K562 (cell line): Measurements from ENCODE around the gene GOLT1A. TPM values are rescaled to one million over a fixed set of nuclear protein-coding genes. Genes with fewer than 3 reads are reported as not detected.

Source experiments
- DMBX1 ChIP-seq: fragments of 250-450 bp; sonication (Bioruptor Pico); IDR thresholded peaks from 2 replicates; pipeline ENCODE4 v1.8.0; 2022; ENCODE audit warnings: inconsistent platforms, mild to moderate bottlenecking, moderate library complexity, borderline replicate concordance
- ID3 ChIP-seq, 2 experiments: fragments of 250-450 bp in 1 of 2; fragments of 450-650 bp in 1 of 2; sonication (Bioruptor Pico) in 1 of 2; IDR thresholded peaks; 2 replicates each; pipeline versions ENCODE4 v1.6.1 to v1.8.0; 2016 to 2021; ENCODE audit warnings: mild to moderate bottlenecking in 2 of 2, moderate library complexity in 2 of 2, missing compliant biosample characterization in 1 of 2, missing genetic modification characterization in 1 of 2
- MTA3 ChIP-seq: fragments of 450-650 bp; formaldehyde crosslinking; IDR thresholded peaks from 2 replicates; pipeline ENCODE4 v1.6.1; 2017; ENCODE audit warnings: mild to moderate bottlenecking, borderline replicate concordance
- REST ChIP-seq, 2 experiments: fragments of 450-650 bp; formaldehyde crosslinking in 1 of 2; IDR thresholded peaks; 2 replicates each; pipeline versions ENCODE4 v1.4.0 to v1.6.1; 2014 to 2020; ENCODE audit warnings: mild to moderate bottlenecking in 2 of 2, borderline replicate concordance in 1 of 2, low read depth in 1 of 2
- SMAD3 ChIP-seq: fragments of 450-650 bp; formaldehyde crosslinking; conservative IDR thresholded peaks from 2 replicates; pipeline ENCODE4 v1.4.0; 2020; ENCODE audit warnings: mild to moderate bottlenecking
- TBL1XR1 ChIP-seq, 2 experiments: IDR thresholded peaks; 2 replicates each; pipeline ENCODE4 v1.6.1; 2012; ENCODE audit warnings: improper control_type of control experiment in 2 of 2, low read length in 2 of 2, mild to moderate bottlenecking in 1 of 2
- ZC3H11A ChIP-seq: IDR thresholded peaks from 2 replicates; pipeline ENCODE4 v1.6.1; 2012; ENCODE audit warnings: low read depth, low read length, improper control_type of control experiment
- ZNF165 ChIP-seq: fragments of 250-450 bp; sonication (Bioruptor Pico); IDR thresholded peaks from 2 replicates; pipeline ENCODE4 v1.4.0; 2020; ENCODE audit warnings: borderline replicate concordance
- ZNF347 ChIP-seq: fragments of 450-650 bp; formaldehyde crosslinking; IDR thresholded peaks from 2 replicates; pipeline ENCODE4 v1.4.0; 2020; ENCODE audit warnings: low read depth, mild to moderate bottlenecking, moderate library complexity
- ZNF395 ChIP-seq: fragments of 200-800 bp; sonication (Bioruptor generic); IDR thresholded peaks from 2 replicates; pipeline ENCODE4 v1.6.1; 2017; ENCODE audit warnings: missing genetic modification characterization, missing compliant biosample characterization
- ZNF76 ChIP-seq: fragments of 250-450 bp; sonication (Bioruptor Pico); IDR thresholded peaks from 2 replicates; pipeline ENCODE4 v1.4.0; 2020; ENCODE audit warnings: mild to moderate bottlenecking, moderate library complexity, borderline replicate concordance
- polyA plus RNA-seq, 8 experiments: library from polyadenylated mRNA; depleted of rRNA in 4 of 8; stranded (reverse) in 5 of 8; unstranded in 3 of 8; fragments of >200 nt; fragmentation: Nextera tagmentation in 2 of 8; fragmentation: Illumina TruSeq in 1 of 8; extraction: Ambion mirVana in 2 of 8; extraction: Trizol in 1 of 8; gene quantifications; 2 replicates each; pipeline versions ENCODE4 v1.2.1 to v1.2.3, GENCODE V29; 2011 to 2014; ENCODE audit warnings: inconsistent platforms in 1 of 8, missing spikeins in 1 of 8
- total RNA-seq, 7 experiments: library from RNA; depleted of rRNA in 6 of 7; stranded (reverse); fragments of >200 nt in 6 of 7; fragmentation: Illumina TruSeq in 2 of 7; extraction: Trizol in 2 of 7; gene quantifications; 2 replicates each; pipeline versions ENCODE4 v1.2.1 to v1.2.3, GENCODE V29; 2011 to 2021; ENCODE audit warnings: low replicate concordance in 1 of 7

The GOLT1A gene
- total and polyA plus RNA-seq, 9 of the 15 experiments (the other 6 are each of a cell fraction or from before 2014, with no cell fraction given) = not detected

GRCh38 chr1:204171751-204172178 lies 42.0 kb downstream of the GOLT1A start (continued):
- TF ChIP-seq REST (IDR thresholded peaks at IDR 0.05; ENCODE audit: borderline replicate concordance) (no peak), REST (CRISPR knock-in tag; IDR thresholded peaks at IDR 0.05; ENCODE audit: low read depth) (peak; percentile 57; the same call in 1 of the 2 replicates), ZNF395 (CRISPR knock-in tag) (peak; percentile 99), ZNF347 (CRISPR knock-in tag) (peak; percentile 95), TBL1XR1 (IDR thresholded peaks at IDR 0.05; ENCODE audit: low read length in 2 of 2) (no peak), ZNF165 (CRISPR knock-in tag) (peak; percentile 75; the same call in 1 of the 2 replicates), MTA3 (no peak), DMBX1 (peak; percentile 91; the same call in 1 of the 2 replicates), ZC3H11A (no peak), ZNF76 (CRISPR knock-in tag) (peak; percentile 92), SMAD3 (CRISPR knock-in tag) (peak; percentile 97), ID3 (CRISPR knock-in tag; IDR thresholded peaks at IDR 0.05) (no peak), ID3 (tag; IDR thresholded peaks at IDR 0.05) (0 out of 2 replicates have a peak, but pooled peaks have one; percentile 41)
